ENCODE measurements around the gene SENP8.
"Not testable (repeated sequence)": the region's sequence is repeated elsewhere in the genome, so short reads cannot be mapped to it uniquely, and the experiment has no call there.

DNA sequence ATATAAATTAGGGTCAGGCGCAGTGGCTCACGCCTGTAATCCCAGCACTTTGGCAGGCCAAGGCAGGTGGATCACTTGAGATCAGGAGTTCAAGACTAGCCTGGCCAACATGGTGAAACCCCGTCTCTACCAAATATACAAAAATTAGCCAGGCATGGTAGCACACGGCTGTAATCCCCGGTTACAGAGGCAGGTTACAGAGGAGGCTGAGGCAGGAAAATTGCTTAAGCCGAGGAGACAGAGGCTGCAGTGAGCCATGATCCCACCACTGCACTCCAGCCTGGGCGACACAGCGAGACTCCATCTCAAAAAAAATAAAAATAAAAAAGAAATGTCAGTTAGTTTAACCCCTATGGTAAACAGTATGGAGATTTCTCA is 46.8 kb upstream of the SENP8 start:
- TF ChIP-seq RAD21 (CRISPR knock-in tag; IDR thresholded peaks at IDR 0.05); ZSCAN9 (CRISPR knock-in tag; IDR thresholded peaks at IDR 0.05; ENCODE audit: borderline replicate concordance); MEIS1 (CRISPR knock-in tag; IDR thresholded peaks at IDR 0.05; ENCODE audit: borderline replicate concordance); ZFYVE20 (CRISPR knock-in tag; IDR thresholded peaks at IDR 0.05; ENCODE audit: borderline replicate concordance, low read depth); ZNF703 (CRISPR knock-in tag; IDR thresholded peaks at IDR 0.05; ENCODE audit: borderline replicate concordance); MTF1 (CRISPR knock-in tag; IDR thresholded peaks at IDR 0.05); ZBTB21 (CRISPR knock-in tag; IDR thresholded peaks at IDR 0.05); MIER3 (CRISPR knock-in tag; IDR thresholded peaks at IDR 0.05; ENCODE audit: borderline replicate concordance); ZFP37 (CRISPR knock-in tag; IDR thresholded peaks at IDR 0.05; ENCODE audit: borderline replicate concordance); RFX5 (IDR thresholded peaks at IDR 0.05; ENCODE audit: low read depth, low read length); ATF7 (IDR thresholded peaks at IDR 0.05); ATF7 (CRISPR knock-in tag; IDR thresholded peaks at IDR 0.05); POLR2G (IDR thresholded peaks at IDR 0.05; ENCODE audit: low read depth, low read length): not testable (repeated sequence)
- TF ChIP-seq, protein P1, sequence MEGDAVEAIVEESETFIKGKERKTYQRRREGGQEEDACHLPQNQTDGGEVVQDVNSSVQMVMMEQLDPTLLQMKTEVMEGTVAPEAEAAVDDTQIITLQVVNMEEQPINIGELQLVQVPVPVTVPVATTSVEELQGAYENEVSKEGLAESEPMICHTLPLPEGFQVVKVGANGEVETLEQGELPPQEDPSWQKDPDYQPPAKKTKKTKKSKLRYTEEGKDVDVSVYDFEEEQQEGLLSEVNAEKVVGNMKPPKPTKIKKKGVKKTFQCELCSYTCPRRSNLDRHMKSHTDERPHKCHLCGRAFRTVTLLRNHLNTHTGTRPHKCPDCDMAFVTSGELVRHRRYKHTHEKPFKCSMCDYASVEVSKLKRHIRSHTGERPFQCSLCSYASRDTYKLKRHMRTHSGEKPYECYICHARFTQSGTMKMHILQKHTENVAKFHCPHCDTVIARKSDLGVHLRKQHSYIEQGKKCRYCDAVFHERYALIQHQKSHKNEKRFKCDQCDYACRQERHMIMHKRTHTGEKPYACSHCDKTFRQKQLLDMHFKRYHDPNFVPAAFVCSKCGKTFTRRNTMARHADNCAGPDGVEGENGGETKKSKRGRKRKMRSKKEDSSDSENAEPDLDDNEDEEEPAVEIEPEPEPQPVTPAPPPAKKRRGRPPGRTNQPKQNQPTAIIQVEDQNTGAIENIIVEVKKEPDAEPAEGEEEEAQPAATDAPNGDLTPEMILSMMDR (CRISPR knock-in tag; IDR thresholded peaks at IDR 0.05): not testable (repeated sequence)
- TF ChIP-seq, protein P2, sequence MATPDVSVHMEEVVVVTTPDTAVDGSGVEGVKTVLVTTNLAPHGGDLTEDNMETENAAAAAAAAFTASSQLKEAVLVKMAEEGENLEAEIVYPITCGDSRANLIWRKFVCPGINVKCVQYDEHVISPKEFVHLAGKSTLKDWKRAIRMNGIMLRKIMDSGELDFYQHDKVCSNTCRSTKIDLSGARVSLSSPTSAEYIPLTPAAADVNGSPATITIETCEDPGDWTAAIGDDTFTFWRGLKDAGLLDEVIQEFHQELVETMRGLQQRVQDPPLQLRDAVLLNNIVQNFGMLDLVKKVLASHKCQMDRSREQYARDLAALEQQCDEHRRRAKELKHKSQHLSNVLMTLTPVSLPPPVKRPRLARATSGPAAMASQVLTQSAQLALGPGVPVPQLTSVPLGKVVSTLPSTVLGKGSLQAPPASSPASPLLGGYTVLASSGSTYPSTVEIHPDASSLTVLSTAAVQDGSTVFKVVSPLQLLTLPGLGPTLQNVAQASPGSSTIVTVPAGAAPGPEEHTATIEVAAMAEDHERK (CRISPR knock-in tag; IDR thresholded peaks at IDR 0.05; ENCODE audit: low read depth): not testable (repeated sequence)

Measured in HepG2 (cell line).